Breast epithelium (tissue), 4 donors: Measurements from ENCODE around the gene RAB6C. TPM values are rescaled to one million over a fixed set of nuclear protein-coding genes. Genes with fewer than 3 reads are reported as not detected.
"Not testable (repeated sequence)": the region's sequence is repeated elsewhere in the genome, so short reads cannot be mapped to it uniquely, and the experiment has no call there.

Experiments used
- DNase-seq, 2 donors: peaks; one replicate each; pipeline ENCODE4 v3.0.0-alpha.2; 2019; ENCODE audit warnings: low spot score in 2 of 2
- H3K27ac ChIP-seq, 2 donors: fragments of 200-600 bp; sonication (generic) in 1 of 2; one replicate each; pipeline ENCODE4 v1.5.1; 2016 to 2019; ENCODE audit warnings: mild to moderate bottlenecking in 1 of 2
- H3K27me3 ChIP-seq, 2 donors: fragments of 200-600 bp; sonication (generic) in 1 of 2; one replicate each; pipeline versions ENCODE4 v1.5.1 to v1.6.0; 2017 to 2019; ENCODE audit warnings: control low read depth in 1 of 2, mild to moderate bottlenecking in 1 of 2
- H3K36me3 ChIP-seq: fragments of 200-600 bp; one replicate; pipeline ENCODE4 v1.5.1; 2019
- H3K4me1 ChIP-seq, 2 donors: fragments of 200-600 bp; sonication (generic); one replicate each; pipeline ENCODE4 v1.5.1; 2016 to 2019; ENCODE audit warnings: control low read depth in 1 of 2
- H3K4me3 ChIP-seq, 3 donors: fragments of 200-600 bp; sonication (generic); 1 replicate in 2 of 3; 2 replicates in 1 of 3; pipeline ENCODE4 v1.5.1; 2016 to 2019; ENCODE audit warnings: mild to moderate bottlenecking in 3 of 3, moderate library complexity in 2 of 3
- H3K9me3 ChIP-seq, 2 donors: fragments of 200-600 bp; sonication (generic) in 1 of 2; one replicate each; pipeline ENCODE4 v1.5.1; 2016 to 2019; ENCODE audit warnings: control low read depth in 1 of 2
- POLR2A ChIP-seq: fragments of 450-650 bp; IDR thresholded peaks from one replicate; pipeline ENCODE4 v1.6.1; 2016; ENCODE audit warnings: antibody characterized with exemption, mild to moderate bottlenecking, moderate library complexity
- POLR2AphosphoS5 ChIP-seq, 3 donors: sonication (generic); formaldehyde crosslinking; IDR thresholded peaks; one replicate each; pipeline ENCODE4 v1.6.1; 2017; ENCODE audit warnings: antibody characterized with exemption in 3 of 3
- intact Hi-C: fragments of 100-400 bp; cut with DNase I; formaldehyde crosslinking; loops from one replicate; pipeline ENCODE4 v1.15.1; 2023; ENCODE audit warnings: low total_unique reads
- total RNA-seq, 3 donors: library from RNA; depleted of rRNA; stranded (reverse); fragments of >200 nt; gene quantifications; one replicate each; pipeline ENCODE4 v1.1.0, GENCODE V29; 2016
- TF ChIP-seq, protein P1 (sequence below), 3 donors: fragments of 450-650 bp; IDR thresholded peaks; one replicate each; pipeline ENCODE4 v1.5.1; 2016 to 2017; ENCODE audit warnings: antibody characterized with exemption in 3 of 3, mild to moderate bottlenecking in 3 of 3, moderate library complexity in 3 of 3

RAB6C gene
- total RNA-seq, 3 donors from 2014 or later, result 0.16 to 3.2 (median 1.6) TPM

DNA sequence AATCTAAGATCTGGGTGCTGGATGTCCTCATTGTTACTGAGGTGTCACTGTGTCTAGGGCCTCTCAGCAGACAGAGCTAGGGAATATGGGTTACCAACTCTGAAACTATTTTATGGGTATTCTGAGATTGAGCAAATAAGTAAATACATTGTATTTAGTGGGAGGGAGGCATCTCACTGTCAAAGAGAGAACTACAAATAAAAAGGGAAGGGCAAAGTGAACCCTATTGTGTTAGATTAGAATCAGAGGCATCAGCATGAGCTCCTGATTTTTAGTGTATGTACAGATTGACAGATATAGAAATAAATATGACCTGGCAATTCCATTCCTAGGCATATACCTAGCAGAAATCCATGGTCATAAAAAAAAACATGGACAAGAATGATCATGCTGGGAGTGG, 33.9 kb upstream of the RAB6C start:
- Histone ChIP-seq H3K36me3 (no peaks in the 10 kb centered on the region), H3K27ac (no peak overlapping the region), H3K27me3 (no peaks in the 10 kb centered on the region), H3K9me3 (no peaks in the 10 kb centered on the region), H3K4me3 (no peak overlapping the region), H3K4me1 (no peaks in the 10 kb centered on the region)
- intact Hi-C loops, result no loop called here
- TF ChIP-seq, protein P1, sequence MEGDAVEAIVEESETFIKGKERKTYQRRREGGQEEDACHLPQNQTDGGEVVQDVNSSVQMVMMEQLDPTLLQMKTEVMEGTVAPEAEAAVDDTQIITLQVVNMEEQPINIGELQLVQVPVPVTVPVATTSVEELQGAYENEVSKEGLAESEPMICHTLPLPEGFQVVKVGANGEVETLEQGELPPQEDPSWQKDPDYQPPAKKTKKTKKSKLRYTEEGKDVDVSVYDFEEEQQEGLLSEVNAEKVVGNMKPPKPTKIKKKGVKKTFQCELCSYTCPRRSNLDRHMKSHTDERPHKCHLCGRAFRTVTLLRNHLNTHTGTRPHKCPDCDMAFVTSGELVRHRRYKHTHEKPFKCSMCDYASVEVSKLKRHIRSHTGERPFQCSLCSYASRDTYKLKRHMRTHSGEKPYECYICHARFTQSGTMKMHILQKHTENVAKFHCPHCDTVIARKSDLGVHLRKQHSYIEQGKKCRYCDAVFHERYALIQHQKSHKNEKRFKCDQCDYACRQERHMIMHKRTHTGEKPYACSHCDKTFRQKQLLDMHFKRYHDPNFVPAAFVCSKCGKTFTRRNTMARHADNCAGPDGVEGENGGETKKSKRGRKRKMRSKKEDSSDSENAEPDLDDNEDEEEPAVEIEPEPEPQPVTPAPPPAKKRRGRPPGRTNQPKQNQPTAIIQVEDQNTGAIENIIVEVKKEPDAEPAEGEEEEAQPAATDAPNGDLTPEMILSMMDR (IDR thresholded peaks at IDR 0.05), result no peak
- TF ChIP-seq POLR2AphosphoS5 (IDR thresholded peaks at IDR 0.05), result no peak
- no peak for TF ChIP-seq POLR2A
- no peak for DNase-seq

DNA sequence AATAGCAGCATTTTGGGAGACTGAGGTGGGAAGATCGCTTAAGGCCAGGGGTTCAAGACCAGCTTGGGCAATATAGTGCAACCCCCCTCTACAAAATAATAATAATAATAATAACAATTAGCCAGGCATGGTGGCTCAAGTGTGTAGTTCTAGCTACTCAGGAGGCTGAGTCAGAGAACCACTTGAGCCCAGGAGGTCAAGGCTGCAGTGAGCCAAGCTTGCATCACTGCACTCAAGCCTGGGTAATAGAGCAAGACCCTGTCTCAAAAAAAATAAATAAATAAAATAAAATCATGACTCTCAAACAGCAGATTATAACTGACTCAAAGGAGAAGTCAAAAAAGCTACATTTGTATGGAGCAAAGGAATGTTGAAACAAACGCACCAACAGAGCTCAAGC, 31.8 kb upstream of the RAB6C start:
- H3K4me3 ChIP-seq, H3K36me3 ChIP-seq, H3K4me1 ChIP-seq, DNase-seq, H3K9me3 ChIP-seq, H3K27ac ChIP-seq, intact Hi-C loops, H3K27me3 ChIP-seq: not testable (repeated sequence)

DNA sequence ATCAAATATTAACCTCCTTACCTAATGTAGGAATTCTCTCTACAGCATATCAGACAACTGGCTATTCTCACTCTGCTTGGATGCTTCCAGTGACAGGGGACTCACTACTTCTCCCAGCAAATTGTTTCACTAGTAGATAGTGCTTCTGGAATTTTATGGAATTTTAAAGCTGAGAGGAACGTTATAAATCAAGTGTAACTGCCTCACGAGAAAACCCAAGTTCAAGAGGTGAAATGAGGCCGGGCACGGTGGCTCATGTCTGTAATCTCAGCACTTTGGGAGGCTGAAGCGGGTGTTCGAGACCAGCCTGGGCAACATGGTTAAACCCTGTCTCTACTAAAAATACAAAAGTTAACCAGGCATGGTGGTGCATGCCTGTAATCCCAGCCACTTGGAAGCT, 23.3 kb upstream of the RAB6C start:
- intact Hi-C loops, H3K9me3 ChIP-seq, H3K27me3 ChIP-seq, H3K4me3 ChIP-seq, DNase-seq, H3K36me3 ChIP-seq, H3K27ac ChIP-seq, H3K4me1 ChIP-seq: not testable (repeated sequence)

DNA sequence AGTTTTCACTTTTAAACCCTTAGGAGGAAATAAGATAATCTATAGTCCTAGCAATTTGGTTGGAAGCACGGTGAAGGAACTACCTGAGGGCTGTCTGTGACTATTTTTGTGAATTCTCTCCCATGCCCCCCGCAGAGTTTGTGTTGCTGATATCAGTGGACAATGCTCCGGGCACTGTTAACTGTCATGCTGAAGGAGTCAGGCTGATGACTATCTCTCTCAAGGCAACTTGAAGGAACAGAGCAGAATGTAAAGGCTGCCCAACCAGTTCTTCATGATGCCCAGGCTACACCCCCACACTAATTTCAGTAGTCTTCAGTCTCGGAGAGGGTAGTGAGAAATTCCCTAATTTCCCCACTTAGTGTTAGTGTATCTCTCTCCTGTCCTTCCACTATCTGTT, 21.6 kb upstream of the RAB6C start:
- Histone ChIP-seq H3K27me3 (no peaks in the 10 kb centered on the region), H3K4me1 (no peaks in the 10 kb centered on the region), H3K27ac (no peak overlapping the region), H3K4me3 (no peak overlapping the region), H3K9me3 (no peaks in the 10 kb centered on the region), H3K36me3 (no peaks in the 10 kb centered on the region)
- DNase-seq, result no peak
- TF ChIP-seq POLR2A (no peak), POLR2AphosphoS5 (IDR thresholded peaks at IDR 0.05) (no peak)
- TF ChIP-seq, protein P1 (IDR thresholded peaks at IDR 0.05), result no peak
- intact Hi-C loops, result no loop called here

DNA sequence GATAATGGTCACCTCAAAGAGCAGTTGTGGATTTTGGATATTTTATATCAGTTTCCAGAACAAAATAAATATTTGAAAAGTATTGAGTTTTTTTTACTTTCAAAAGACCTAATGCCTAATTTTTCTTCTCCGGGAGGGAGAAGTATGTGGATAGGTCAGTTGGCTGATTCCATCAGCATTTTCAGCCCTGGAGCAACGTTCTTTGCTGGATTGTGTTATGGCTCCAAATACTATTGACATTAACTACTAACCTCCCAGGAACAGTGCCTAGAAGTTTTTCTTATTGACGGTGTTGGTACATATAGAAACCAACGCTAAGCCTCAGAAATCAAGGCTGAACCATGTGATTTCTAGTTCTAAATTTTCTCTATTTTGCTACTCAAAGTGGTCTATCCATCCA, 20.7 kb upstream of the RAB6C start:
- DNase-seq, H3K4me3 ChIP-seq: not testable (repeated sequence)

DNA sequence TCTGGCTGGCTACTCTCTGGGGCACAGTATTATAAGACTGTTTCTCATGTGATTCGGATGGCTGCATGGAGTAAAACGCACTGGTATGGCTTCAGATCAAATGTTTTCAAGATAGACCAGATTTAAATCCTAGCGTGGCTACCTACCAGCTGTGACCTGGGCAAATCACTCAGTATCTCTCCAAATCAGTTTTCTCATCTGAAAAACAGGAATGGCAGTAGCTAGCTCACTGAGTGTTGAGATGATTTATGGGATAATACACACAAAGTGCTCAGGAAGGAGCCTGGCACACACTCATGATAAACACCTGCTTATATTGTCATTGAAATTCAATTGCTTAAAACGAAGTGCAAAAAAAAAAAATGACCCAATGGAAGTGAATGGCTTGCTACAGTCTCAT, 10.9 kb upstream of the RAB6C start:
- DNase-seq, H3K9me3 ChIP-seq, H3K4me1 ChIP-seq, H3K27ac ChIP-seq, H3K27me3 ChIP-seq, H3K36me3 ChIP-seq, H3K4me3 ChIP-seq, intact Hi-C loops: not testable (repeated sequence)

More for the DNA sequence above, 20.7 kb upstream of the RAB6C start:
- H3K4me1 ChIP-seq, intact Hi-C loops, H3K27ac ChIP-seq, H3K27me3 ChIP-seq, H3K36me3 ChIP-seq, H3K9me3 ChIP-seq: not testable (repeated sequence)

DNA sequence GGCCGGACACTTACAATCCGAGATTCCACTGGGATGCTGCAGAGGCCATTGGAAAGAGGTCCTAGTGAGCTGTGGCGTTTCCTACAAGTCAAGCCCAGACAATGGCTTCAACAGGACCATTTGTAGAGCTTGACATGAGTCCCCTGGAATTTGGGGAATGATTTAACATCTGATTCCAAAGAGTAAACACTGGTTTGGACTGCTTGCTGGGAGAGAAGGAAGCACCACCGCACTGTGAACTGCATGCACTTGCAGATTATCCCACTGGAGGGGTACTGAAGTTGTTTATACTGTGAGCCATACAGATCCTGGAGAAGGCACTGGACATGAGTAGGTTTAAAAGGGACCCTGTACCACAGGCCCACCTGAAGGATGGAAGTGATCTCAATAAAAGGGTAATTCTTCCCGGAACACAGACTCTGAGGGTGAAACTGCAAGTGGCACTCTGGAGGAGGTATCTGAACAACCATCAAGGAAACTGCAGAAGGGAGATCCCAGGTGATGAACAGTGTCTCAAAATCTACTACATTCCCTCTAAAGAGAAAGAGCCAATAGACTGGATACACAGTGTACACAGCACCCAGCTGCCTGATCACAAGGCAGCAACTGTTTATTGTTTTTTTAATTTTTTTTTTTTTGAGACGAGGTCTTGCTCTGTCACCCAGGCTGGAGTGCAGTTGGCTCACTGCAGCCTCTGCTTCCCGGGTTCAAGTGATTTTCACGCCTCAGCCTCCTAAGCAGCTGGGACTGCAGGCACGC, 4.3 kb upstream of the RAB6C start:
- H3K4me1 ChIP-seq, result no peaks in the 10 kb centered on the region
- no peak overlapping the region for H3K4me3 ChIP-seq
- TF ChIP-seq, protein P1 (IDR thresholded peaks at IDR 0.05), result no peak
- TF ChIP-seq POLR2AphosphoS5 (IDR thresholded peaks at IDR 0.05) (no peak), POLR2A (no peak)
- no peaks in the 10 kb centered on the region for H3K9me3 ChIP-seq
- intact Hi-C loops, result no loop called here
- no peaks in the 10 kb centered on the region for H3K36me3 ChIP-seq
- no peak overlapping the region for H3K27ac ChIP-seq
- peaks cover 0 to 5% of the 10 kb centered on the region in 2 donors for H3K27me3 ChIP-seq
- no peak for DNase-seq

DNA sequence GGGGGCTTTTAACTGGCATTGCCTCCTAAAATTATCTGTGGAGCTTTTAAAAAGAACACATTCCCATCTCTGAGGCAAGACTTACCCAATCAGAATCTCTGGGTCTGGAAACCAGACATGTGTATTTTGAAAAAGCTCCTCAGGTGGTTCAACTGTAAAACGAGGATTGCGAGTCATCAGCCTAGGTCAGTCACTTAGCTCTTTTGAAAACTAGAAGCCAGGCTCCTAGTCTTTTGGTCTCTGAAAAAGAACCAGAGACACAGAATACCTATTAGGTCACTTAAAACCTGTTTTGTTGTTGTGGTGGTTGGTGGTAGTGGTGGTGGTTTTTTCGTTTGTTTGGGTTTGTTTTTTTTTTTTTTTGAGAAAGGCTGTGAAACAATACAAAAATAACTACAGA, 2.5 kb upstream of the RAB6C start:
- H3K9me3 ChIP-seq, H3K4me1 ChIP-seq, H3K27ac ChIP-seq, DNase-seq, H3K36me3 ChIP-seq, H3K27me3 ChIP-seq, H3K4me3 ChIP-seq, intact Hi-C loops: not testable (repeated sequence)
